Astrocyte (in vitro differentiated cells and primary cell): Measurements from ENCODE around the gene RGL1. TPM values are rescaled to one million over a fixed set of nuclear protein-coding genes. Genes with fewer than 3 reads are reported as not detected.

Experiments used
- DNase-seq: peaks from one replicate; pipeline ENCODE4 v3.0.0-alpha.2; 2010; ENCODE audit warnings: low read depth
- FAIRE-seq: peaks from 2 replicates; lab custom pipeline; 2011; peaks lifted over from hg19 to GRCh38; lab: Jason Lieb, UNC
- H2AFZ ChIP-seq: 2 replicates; pipeline ENCODE4 v1.6.0; 2012; ENCODE audit warnings: low read depth, low read length, inconsistent platforms
- H3K27ac ChIP-seq: 2 replicates; pipeline ENCODE4 v1.5.1; 2011; ENCODE audit warnings: low read depth, low read length, inconsistent platforms
- H3K27me3 ChIP-seq: 2 replicates; pipeline ENCODE4 v1.6.0; 2011; ENCODE audit warnings: low read length, inconsistent platforms; ENCODE audit not compliant: insufficient read depth
- H3K36me3 ChIP-seq: 2 replicates; pipeline ENCODE4 v1.5.1; 2011; ENCODE audit warnings: low read length, inconsistent platforms; ENCODE audit not compliant: insufficient read depth
- H3K4me1 ChIP-seq: 2 replicates; pipeline ENCODE4 v1.5.1; 2011; ENCODE audit warnings: low read length, inconsistent platforms; ENCODE audit not compliant: insufficient read depth
- H3K4me2 ChIP-seq: 2 replicates; pipeline ENCODE4 v1.6.0; 2012; ENCODE audit warnings: low read length, inconsistent platforms
- H3K4me3 ChIP-seq: 2 replicates; pipeline ENCODE4 v1.5.1; 2011; ENCODE audit warnings: low read depth, mild to moderate bottlenecking, low read length, inconsistent platforms; ENCODE audit not compliant: insufficient read depth
- H3K79me2 ChIP-seq: 2 replicates; pipeline ENCODE4 v1.6.0; 2012; ENCODE audit warnings: mild to moderate bottlenecking, low read length, inconsistent platforms; ENCODE audit not compliant: insufficient read depth
- H3K9ac ChIP-seq: 2 replicates; pipeline ENCODE4 v1.6.0; 2012; ENCODE audit warnings: mild to moderate bottlenecking, low read length, inconsistent platforms
- H3K9me3 ChIP-seq: 2 replicates; pipeline ENCODE4 v1.5.1; 2012; ENCODE audit warnings: low read depth, mild to moderate bottlenecking, low read length, inconsistent platforms; ENCODE audit not compliant: insufficient read depth
- H4K20me1 ChIP-seq: 2 replicates; pipeline ENCODE4 v1.6.0; 2012; ENCODE audit warnings: low read length, inconsistent platforms; ENCODE audit not compliant: insufficient read depth
- H3K27ac Mint-ChIP-seq: one replicate; pipeline ENCODE4 v1.8.0; 2021; ENCODE audit warnings: mild to moderate bottlenecking, mixed read lengths; ENCODE audit not compliant: unreplicated experiment
- H3K27me3 Mint-ChIP-seq: one replicate; pipeline ENCODE4 v1.8.0; 2021; ENCODE audit warnings: low read depth, mixed read lengths; ENCODE audit not compliant: unreplicated experiment
- H3K36me3 Mint-ChIP-seq: one replicate; pipeline ENCODE4 v1.8.0; 2021; ENCODE audit warnings: low read depth, mixed read lengths; ENCODE audit not compliant: unreplicated experiment
- H3K4me1 Mint-ChIP-seq: one replicate; pipeline ENCODE4 v1.8.0; 2021; ENCODE audit warnings: low read depth, mixed read lengths; ENCODE audit not compliant: unreplicated experiment
- H3K4me3 Mint-ChIP-seq: one replicate; pipeline ENCODE4 v1.8.0; 2021; ENCODE audit warnings: mild to moderate bottlenecking, moderate library complexity, mixed read lengths; ENCODE audit not compliant: unreplicated experiment
- H3K9me3 Mint-ChIP-seq: one replicate; pipeline ENCODE4 v1.8.0; 2021; ENCODE audit warnings: mild to moderate bottlenecking, mixed read lengths; ENCODE audit not compliant: unreplicated experiment
- CTCF ChIP-seq: IDR thresholded peaks from 2 replicates; pipeline ENCODE4 v1.5.1; 2011; ENCODE audit warnings: low read depth, mild to moderate bottlenecking, inconsistent platforms, low read length, moderate library complexity; ENCODE audit not compliant: insufficient read depth
- EZH2 ChIP-seq: IDR thresholded peaks from 2 replicates; pipeline ENCODE4 v1.6.1; 2012; ENCODE audit warnings: mild to moderate bottlenecking, low read length, inconsistent platforms; ENCODE audit not compliant: insufficient read depth
- total RNA-seq: library from RNA; stranded (reverse); gene quantifications from 2 replicates; pipeline ENCODE4 v1.2.1, GENCODE V29; 2021

Gene RGL1
- total RNA-seq, 1 donor from 2014 or later, result 10.1 TPM

DNA sequence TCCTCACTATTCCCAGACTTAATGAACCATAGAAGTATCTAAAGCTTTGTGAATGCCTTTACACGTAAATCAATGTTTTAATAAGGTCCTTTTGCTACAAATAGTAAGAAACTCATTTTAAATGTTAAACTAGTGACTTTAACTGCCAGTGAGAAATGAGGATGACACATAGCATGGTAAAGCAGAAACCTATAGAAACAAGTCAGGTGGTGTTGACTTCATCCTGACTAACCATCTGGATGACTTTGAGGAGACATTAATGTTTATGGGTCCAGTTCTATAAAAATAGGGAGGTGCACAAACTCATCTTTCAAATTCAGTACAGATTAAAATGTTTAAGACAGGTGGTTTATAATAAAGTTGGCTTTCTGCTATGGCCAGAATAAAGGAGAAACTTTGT, 147.2 kb downstream of the RGL1 start:
- Histone ChIP-seq H3K4me1 (peaks cover 8% of the 10 kb centered on the region), H3K4me2 (no peak overlapping the region), H3K36me3 (no peaks in the 10 kb centered on the region), H3K27me3 (no peaks in the 10 kb centered on the region), H3K27ac (no peak overlapping the region), H3K79me2 (no peaks in the 10 kb centered on the region), H2AFZ (no peak overlapping the region), H3K9ac (no peak overlapping the region), H3K9me3 (no peaks in the 10 kb centered on the region), H3K4me3 (no peak overlapping the region), H4K20me1 (no peaks in the 10 kb centered on the region)
- DNase-seq (no peak), FAIRE-seq (no peak)
- TF ChIP-seq CTCF (no peak), EZH2 (no peak)
- H3K27me3 Mint-ChIP-seq, result no peaks in the 10 kb centered on the region
- H3K4me3 Mint-ChIP-seq, result no peak overlapping the region
- no peak overlapping the region for H3K27ac Mint-ChIP-seq
- peaks cover 2% of the 10 kb centered on the region for H3K4me1 Mint-ChIP-seq
- H3K36me3 Mint-ChIP-seq, result peaks cover 4% of the 10 kb centered on the region
- H3K9me3 Mint-ChIP-seq, result peaks cover 4% of the 10 kb centered on the region

DNA sequence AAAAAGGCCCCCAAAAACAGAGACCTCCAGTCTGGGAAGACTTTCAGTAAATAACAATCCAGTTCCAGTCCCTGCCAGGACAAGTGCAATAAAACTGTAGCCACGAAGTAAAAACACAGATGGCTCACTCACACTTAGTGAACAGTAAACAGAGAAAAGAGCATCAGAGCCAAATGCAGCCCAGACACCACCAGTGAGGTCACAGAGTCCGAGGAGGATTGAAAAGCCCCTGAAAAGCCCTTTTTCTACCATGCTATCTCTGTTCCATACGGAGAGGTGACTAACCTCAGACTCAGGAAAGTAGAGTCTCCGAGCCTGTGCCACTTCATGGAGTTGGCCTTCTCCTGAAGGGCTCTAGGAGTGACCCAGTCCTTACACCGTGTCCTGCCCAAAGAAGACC, 148.1 kb downstream of the RGL1 start:
- Histone ChIP-seq H3K4me3 (no peak overlapping the region), H3K4me1 (peaks cover 10% of the 10 kb centered on the region), H3K9ac (no peak overlapping the region), H2AFZ (no peak overlapping the region), H3K4me2 (no peak overlapping the region), H3K36me3 (no peaks in the 10 kb centered on the region), H3K27me3 (no peaks in the 10 kb centered on the region), H3K9me3 (no peaks in the 10 kb centered on the region), H3K79me2 (no peaks in the 10 kb centered on the region), H3K27ac (no peak overlapping the region), H4K20me1 (no peaks in the 10 kb centered on the region)
- Mint-ChIP-seq H3K9me3 (peaks cover 4% of the 10 kb centered on the region), H3K4me3 (no peak overlapping the region), H3K4me1 (peaks cover 2% of the 10 kb centered on the region), H3K27me3 (no peaks in the 10 kb centered on the region), H3K27ac (no peak overlapping the region), H3K36me3 (peaks cover 4% of the 10 kb centered on the region)
- TF ChIP-seq EZH2 (no peak), CTCF (no peak)
- no peak for FAIRE-seq
- DNase-seq, result no peak

- H3K4me1 Mint-ChIP-seq, result peaks cover 2% of the 10 kb centered on the region
- Histone ChIP-seq H3K4me3 (no peak overlapping the region), H3K79me2 (no peaks in the 10 kb centered on the region), H3K9ac (no peak overlapping the region), H2AFZ (no peak overlapping the region), H3K4me2 (no peak overlapping the region), H3K9me3 (no peaks in the 10 kb centered on the region), H3K27me3 (no peaks in the 10 kb centered on the region), H4K20me1 (no peaks in the 10 kb centered on the region), H3K36me3 (no peaks in the 10 kb centered on the region), H3K4me1 (peaks cover 10% of the 10 kb centered on the region), H3K27ac (no peak overlapping the region)
- no peak for DNase-seq
- no peaks in the 10 kb centered on the region for H3K27me3 Mint-ChIP-seq
- no peak overlapping the region for H3K4me3 Mint-ChIP-seq
- H3K36me3 Mint-ChIP-seq, result peaks cover 4% of the 10 kb centered on the region
- H3K27ac Mint-ChIP-seq, result no peak overlapping the region
- no peak for TF ChIP-seq EZH2
- TF ChIP-seq CTCF, result no peak
- FAIRE-seq, result no peak
- H3K9me3 Mint-ChIP-seq, result no peaks in the 10 kb centered on the region
Observed at GRCh38 chr1:183954496-183954895, 149.6 kb downstream of the RGL1 start.
